Posterior vena cava (tissue), 2 donors: ENCODE data around the gene FRMD1. TPM values are rescaled to one million over a fixed set of nuclear protein-coding genes. Genes with fewer than 3 reads are reported as not detected.
"Not testable (repeated sequence)": the region's sequence is repeated elsewhere in the genome, so short reads cannot be mapped to it uniquely, and the experiment has no call there.

Source experiments
- DNase-seq: peaks from one replicate; pipeline ENCODE4 v3.0.0-alpha.2; 2020; ENCODE audit warnings: low spot score
- intact Hi-C, 2 donors: fragments of 100-400 bp; cut with DNase I; formaldehyde crosslinking; loops; one replicate each; pipeline versions ENCODE4 v1.14.1 to v1.14.2; 2022 to 2023
- total RNA-seq, 2 donors: library from RNA; stranded (reverse); fragmentation: NEBNext Ultra II Directional; extraction: Animal tissue kit (Norgen Biotek cat#: 25700); gene quantifications; one replicate each; pipeline ENCODE4 v1.2.1, GENCODE V29; 2021
- donor health status: DM: yes; HTN: yes; CAD: no.
- donor health status: DM: yes; HTN: yes; CAD: no.

The FRMD1 gene
- total RNA-seq, 2 donors from 2014 or later, result 0.14 TPM; not detected in 1

GRCh38 chr6:168084465-168085160 is 5.6 kb upstream of the FRMD1 start:
- DNase-seq, result no peak
- intact Hi-C loops, result no loop called here

- intact Hi-C loops, result no loop called here
- DNase-seq, result no peak
Measured at GRCh38 chr6:168083514-168083885, 4.5 kb upstream of the FRMD1 start.

GRCh38 chr6:168082860-168083513 is 4.0 kb upstream of the FRMD1 start:
- no peak for DNase-seq
- intact Hi-C loops, result no loop called here

- intact Hi-C loops, result no loop called here
- no peak for DNase-seq
Measured at GRCh38 chr6:168081858-168082546, 3.0 kb upstream of the FRMD1 start.

GRCh38 chr6:168080393-168081077 is 1.5 kb upstream of the FRMD1 start:
- no peak for DNase-seq
- intact Hi-C loops, result no loop called here

- DNase-seq, result no peak
- intact Hi-C loops, result no loop called here
Measured at GRCh38 chr6:168078175-168078942, 653 bp downstream of the FRMD1 start.

GRCh38 chr6:168077401-168077800 is 1.6 kb downstream of the FRMD1 start:
- intact Hi-C loops, DNase-seq: not testable (repeated sequence)

GRCh38 chr6:168075787-168076202 is 3.2 kb downstream of the FRMD1 start:
- intact Hi-C loops, result no loop called here
- DNase-seq, result no peak

- DNase-seq, result no peak
- intact Hi-C loops, result no loop called here
Measured at GRCh38 chr6:168075216-168075615, 3.8 kb downstream of the FRMD1 start.

- intact Hi-C loops, result no loop called here
- DNase-seq, result no peak
Measured at GRCh38 chr6:168073937-168074730, 4.9 kb downstream of the FRMD1 start.

- intact Hi-C loops, result no loop called here
- no peak for DNase-seq
Measured at GRCh38 chr6:168072730-168073129, 6.3 kb downstream of the FRMD1 start.

GRCh38 chr6:168072261-168072660 is 6.8 kb downstream of the FRMD1 start:
- intact Hi-C loops, result no loop called here
- no peak for DNase-seq

GRCh38 chr6:168071620-168072019 is 7.4 kb downstream of the FRMD1 start:
- no peak for DNase-seq
- intact Hi-C loops, result no loop called here

- intact Hi-C loops, result no loop called here
- DNase-seq, result no peak
Measured at GRCh38 chr6:168070804-168071203, 8.2 kb downstream of the FRMD1 start.

GRCh38 chr6:168067081-168067759 is 11.8 kb downstream of the FRMD1 start:
- no peak for DNase-seq
- intact Hi-C loops, result no loop called here

GRCh38 chr6:168064226-168064807 is 14.7 kb downstream of the FRMD1 start:
- intact Hi-C loops, result no loop called here
- DNase-seq, result no peak

GRCh38 chr6:168063431-168063830 is 15.6 kb downstream of the FRMD1 start:
- no peak for DNase-seq
- intact Hi-C loops, result no loop called here
